ENCODE results near the gene GID4.

DNA sequence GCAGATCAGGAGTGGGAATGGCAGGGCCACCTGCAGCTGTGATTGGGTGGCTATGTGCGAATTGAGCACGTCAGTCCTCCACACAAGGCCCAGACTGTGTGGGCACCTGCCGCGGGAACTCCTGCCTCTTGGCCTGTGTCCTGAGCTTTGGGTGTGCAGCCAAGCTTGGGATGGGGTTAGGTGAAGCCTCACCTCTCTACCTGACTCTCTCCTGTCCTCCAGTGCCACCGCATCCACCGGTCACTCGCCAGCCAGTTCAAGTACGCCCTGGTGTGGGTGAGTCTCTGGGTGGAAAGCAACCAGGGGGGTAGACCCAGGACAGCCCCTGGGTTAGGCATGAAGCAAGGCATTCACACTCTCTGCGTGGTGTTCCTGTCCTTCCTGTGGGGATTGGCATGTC, 67.0 kb downstream of the GID4 start:
- TF ChIP-seq, protein P1, sequence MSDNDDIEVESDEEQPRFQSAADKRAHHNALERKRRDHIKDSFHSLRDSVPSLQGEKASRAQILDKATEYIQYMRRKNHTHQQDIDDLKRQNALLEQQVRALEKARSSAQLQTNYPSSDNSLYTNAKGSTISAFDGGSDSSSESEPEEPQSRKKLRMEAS (IDR thresholded peaks at IDR 0.05; ENCODE audit: low read depth, low read length): no peak
- TF ChIP-seq CTCF (IDR thresholded peaks at IDR 0.05; ENCODE audit: low read depth, low read length) (no peak), POLR2A (IDR thresholded peaks at IDR 0.05; ENCODE audit: extremely low read depth, insufficient read length) (no peak), MYC (IDR thresholded peaks at IDR 0.05; ENCODE audit: low read depth, low read length) (no peak)

Measured in NB4 (cell line).